Suprapubic skin (tissue), 4 donors: Measurements from ENCODE around the gene DNAH8. TPM values are rescaled to one million over a fixed set of nuclear protein-coding genes. Genes with fewer than 3 reads are reported as not detected.

Source experiments
- DNase-seq, 2 donors: peaks; one replicate each; pipeline ENCODE4 v3.0.0-alpha.2; 2019; ENCODE audit warnings: low spot score in 2 of 2
- H3K27ac ChIP-seq: fragments of 200-600 bp; sonication (generic); one replicate; pipeline ENCODE4 v1.5.1; 2019
- H3K27me3 ChIP-seq: fragments of 200-600 bp; sonication (generic); one replicate; pipeline ENCODE4 v1.5.1; 2019
- H3K36me3 ChIP-seq: fragments of 200-600 bp; sonication (generic); one replicate; pipeline ENCODE4 v1.5.1; 2019
- H3K4me1 ChIP-seq: fragments of 200-600 bp; sonication (generic); one replicate; pipeline ENCODE4 v1.5.1; 2019
- H3K4me3 ChIP-seq: fragments of 200-600 bp; sonication (generic); one replicate; pipeline ENCODE4 v1.5.1; 2019; ENCODE audit warnings: mild to moderate bottlenecking
- H3K9me3 ChIP-seq: fragments of 200-600 bp; sonication (generic); one replicate; pipeline ENCODE4 v1.5.1; 2019
- EP300 ChIP-seq: sonication (generic); formaldehyde crosslinking; IDR thresholded peaks from one replicate; pipeline ENCODE4 v1.6.1; 2017; ENCODE audit warnings: antibody characterized with exemption
- POLR2A ChIP-seq, 2 donors: fragments of 450-650 bp; IDR thresholded peaks; one replicate each; pipeline ENCODE4 v1.6.1; 2017; ENCODE audit warnings: antibody characterized with exemption in 2 of 2, mild to moderate bottlenecking in 2 of 2, moderate library complexity in 2 of 2
- POLR2AphosphoS5 ChIP-seq, 3 donors: sonication (generic); formaldehyde crosslinking; IDR thresholded peaks; one replicate each; pipeline ENCODE4 v1.6.1; 2017; ENCODE audit warnings: antibody characterized with exemption in 3 of 3
- WGBS: methylation state at CpG from one replicate; pipeline ENCODE4 v1.1.5; 2018; 5-methylcytosine and 5-hydroxymethylcytosine counted together
- total RNA-seq, 4 donors: library from RNA; depleted of rRNA; stranded (reverse); fragments of >200 nt; gene quantifications; one replicate each; pipeline ENCODE4 v1.1.0, GENCODE V29; 2016
- TF ChIP-seq, protein P1 (sequence below), 2 donors: fragments of 200-600 bp in 1 of 2; fragments of 450-650 bp in 1 of 2; sonication (generic) in 1 of 2; IDR thresholded peaks; one replicate each; pipeline ENCODE4 v1.5.1; 2016 to 2019; ENCODE audit warnings: antibody characterized with exemption in 2 of 2, mild to moderate bottlenecking in 1 of 2, moderate library complexity in 1 of 2

DNAH8 gene
- total RNA-seq, 4 donors from 2014 or later: 0.04 to 0.23 (median 0.08) TPM; not detected in 1

DNA sequence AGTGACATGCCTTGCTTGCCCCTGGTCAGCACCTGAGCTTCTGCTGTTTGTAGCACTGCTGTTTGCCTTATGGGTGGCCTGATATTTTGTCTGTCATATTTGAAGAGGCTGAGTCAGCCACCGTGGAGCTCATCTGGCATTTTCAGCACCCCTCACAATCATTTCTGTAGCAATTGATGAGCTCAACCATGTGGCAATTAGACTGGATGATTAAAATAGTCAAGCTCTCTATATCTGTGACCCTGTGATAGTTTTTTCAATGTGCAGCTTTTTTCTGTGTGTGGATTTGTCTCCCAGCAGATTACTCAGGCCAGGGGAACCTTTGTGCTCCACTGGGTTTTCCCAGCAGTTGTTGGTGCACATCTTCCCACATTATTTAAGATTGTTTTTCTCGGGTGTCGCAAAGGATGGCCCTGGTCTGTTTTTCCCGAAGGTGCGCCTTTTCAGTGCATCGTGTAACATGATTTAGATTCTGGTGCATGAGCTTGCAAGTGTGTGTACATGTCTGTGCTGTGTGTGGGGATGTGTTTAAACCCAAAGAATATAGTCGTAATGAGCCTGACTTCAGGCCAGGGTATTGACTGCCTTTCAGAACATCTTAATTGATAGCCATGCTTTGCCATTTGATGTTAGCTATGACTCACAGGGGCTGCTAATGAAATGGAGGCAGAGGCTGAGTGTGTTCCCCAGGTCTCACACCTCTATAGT is 301.9 kb downstream of the DNAH8 start:
- H3K9me3 ChIP-seq: no peaks in the 10 kb centered on the region
- no peak for DNase-seq
- no peak overlapping the region for H3K27ac ChIP-seq
- no peaks in the 10 kb centered on the region for H3K4me1 ChIP-seq
- H3K36me3 ChIP-seq: no peaks in the 10 kb centered on the region
- TF ChIP-seq, protein P1, sequence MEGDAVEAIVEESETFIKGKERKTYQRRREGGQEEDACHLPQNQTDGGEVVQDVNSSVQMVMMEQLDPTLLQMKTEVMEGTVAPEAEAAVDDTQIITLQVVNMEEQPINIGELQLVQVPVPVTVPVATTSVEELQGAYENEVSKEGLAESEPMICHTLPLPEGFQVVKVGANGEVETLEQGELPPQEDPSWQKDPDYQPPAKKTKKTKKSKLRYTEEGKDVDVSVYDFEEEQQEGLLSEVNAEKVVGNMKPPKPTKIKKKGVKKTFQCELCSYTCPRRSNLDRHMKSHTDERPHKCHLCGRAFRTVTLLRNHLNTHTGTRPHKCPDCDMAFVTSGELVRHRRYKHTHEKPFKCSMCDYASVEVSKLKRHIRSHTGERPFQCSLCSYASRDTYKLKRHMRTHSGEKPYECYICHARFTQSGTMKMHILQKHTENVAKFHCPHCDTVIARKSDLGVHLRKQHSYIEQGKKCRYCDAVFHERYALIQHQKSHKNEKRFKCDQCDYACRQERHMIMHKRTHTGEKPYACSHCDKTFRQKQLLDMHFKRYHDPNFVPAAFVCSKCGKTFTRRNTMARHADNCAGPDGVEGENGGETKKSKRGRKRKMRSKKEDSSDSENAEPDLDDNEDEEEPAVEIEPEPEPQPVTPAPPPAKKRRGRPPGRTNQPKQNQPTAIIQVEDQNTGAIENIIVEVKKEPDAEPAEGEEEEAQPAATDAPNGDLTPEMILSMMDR (IDR thresholded peaks at IDR 0.05): no peak
- TF ChIP-seq EP300: no peak
- TF ChIP-seq POLR2AphosphoS5 (IDR thresholded peaks at IDR 0.05): no peak
- TF ChIP-seq POLR2A (IDR thresholded peaks at IDR 0.05): no peak
- 87% methylated on average over 7 of the region's 7 CpGs for WGBS
- peaks cover 11% of the 10 kb centered on the region for H3K27me3 ChIP-seq
- H3K4me3 ChIP-seq: no peak overlapping the region

DNA sequence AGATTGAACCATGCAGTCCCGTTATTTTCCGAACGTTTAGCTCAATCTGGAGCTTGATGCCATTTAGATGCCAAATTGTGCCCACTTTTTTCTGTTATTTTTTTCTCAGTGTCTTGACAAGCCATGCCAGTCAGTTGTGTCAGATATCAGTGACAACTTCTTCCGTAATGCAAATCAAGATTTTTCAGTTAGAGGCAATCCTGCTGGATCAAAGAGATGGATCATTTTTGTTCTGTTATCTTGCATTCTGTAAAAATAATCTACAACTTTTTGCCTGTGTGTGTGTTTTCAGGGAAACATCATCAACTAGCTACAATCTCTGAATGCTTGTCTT is 302.4 kb downstream of the DNAH8 start:
- no peaks in the 10 kb centered on the region for H3K4me1 ChIP-seq
- peaks cover 11% of the 10 kb centered on the region for H3K27me3 ChIP-seq
- DNase-seq: no peak
- 72% methylated on average over 4 of the region's 4 CpGs for WGBS
- no peaks in the 10 kb centered on the region for H3K36me3 ChIP-seq
- no peak overlapping the region for H3K27ac ChIP-seq
- no peaks in the 10 kb centered on the region for H3K9me3 ChIP-seq
- no peak overlapping the region for H3K4me3 ChIP-seq
- TF ChIP-seq EP300 (no peak), POLR2A (IDR thresholded peaks at IDR 0.05) (no peak), POLR2AphosphoS5 (IDR thresholded peaks at IDR 0.05) (no peak)
- TF ChIP-seq, protein P1 (IDR thresholded peaks at IDR 0.05): no peak

DNA sequence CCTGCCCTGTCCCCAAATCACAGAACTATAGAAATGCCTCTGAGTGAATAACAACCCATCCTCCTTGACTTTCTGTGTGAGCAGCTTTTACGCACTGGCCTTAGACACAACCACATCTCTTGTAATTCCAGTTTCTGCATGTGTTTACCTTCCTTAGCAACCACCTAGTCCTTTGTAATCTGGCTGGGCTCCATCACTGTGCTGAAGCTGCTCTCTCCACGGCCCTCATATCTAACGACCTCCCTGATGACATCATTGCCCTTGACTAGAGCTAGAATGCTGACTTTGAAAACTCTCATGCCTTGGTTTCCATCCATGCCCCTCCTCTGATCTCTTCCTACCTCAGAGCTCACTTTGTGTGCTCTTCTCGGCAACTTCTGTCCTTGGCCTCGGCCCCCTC is 303.0 kb downstream of the DNAH8 start:
- Histone ChIP-seq H3K36me3 (no peaks in the 10 kb centered on the region), H3K9me3 (no peaks in the 10 kb centered on the region), H3K4me3 (no peak overlapping the region), H3K27ac (no peak overlapping the region), H3K27me3 (peaks cover 11% of the 10 kb centered on the region), H3K4me1 (no peaks in the 10 kb centered on the region)
- TF ChIP-seq EP300: no peak
- DNase-seq: no peak
- WGBS: 60% methylated on average over 5 of the region's 5 CpGs

DNA sequence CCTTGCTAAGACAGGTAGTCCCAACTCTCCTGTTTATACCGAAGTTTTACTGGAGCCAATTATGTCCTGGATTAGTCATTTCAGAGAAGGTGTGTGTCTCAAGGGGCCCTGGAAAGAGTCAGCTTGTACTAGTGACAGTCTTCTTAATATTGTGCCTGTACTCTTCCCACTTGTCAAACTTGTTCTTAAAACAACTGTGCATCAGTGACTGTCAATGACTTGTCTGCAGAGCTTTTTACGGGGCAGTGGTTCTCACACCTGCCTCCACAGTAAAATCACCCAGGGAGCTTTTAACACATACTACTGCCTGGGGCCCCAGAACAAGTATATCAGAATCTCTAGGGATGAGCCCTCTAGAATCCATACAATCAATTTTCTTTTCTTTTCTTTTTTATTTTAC is 305.0 kb downstream of the DNAH8 start:
- no peak overlapping the region for H3K27ac ChIP-seq
- H3K9me3 ChIP-seq: no peaks in the 10 kb centered on the region
- TF ChIP-seq POLR2AphosphoS5 (IDR thresholded peaks at IDR 0.05) (no peak), POLR2A (IDR thresholded peaks at IDR 0.05) (no peak), EP300 (no peak)
- TF ChIP-seq, protein P1 (IDR thresholded peaks at IDR 0.05): no peak
- 43% methylated on average over 2 of the region's 2 CpGs for WGBS
- H3K27me3 ChIP-seq: peaks cover 12% of the 10 kb centered on the region
- H3K4me1 ChIP-seq: no peaks in the 10 kb centered on the region
- H3K36me3 ChIP-seq: no peaks in the 10 kb centered on the region
- DNase-seq: no peak
- H3K4me3 ChIP-seq: no peak overlapping the region

DNA sequence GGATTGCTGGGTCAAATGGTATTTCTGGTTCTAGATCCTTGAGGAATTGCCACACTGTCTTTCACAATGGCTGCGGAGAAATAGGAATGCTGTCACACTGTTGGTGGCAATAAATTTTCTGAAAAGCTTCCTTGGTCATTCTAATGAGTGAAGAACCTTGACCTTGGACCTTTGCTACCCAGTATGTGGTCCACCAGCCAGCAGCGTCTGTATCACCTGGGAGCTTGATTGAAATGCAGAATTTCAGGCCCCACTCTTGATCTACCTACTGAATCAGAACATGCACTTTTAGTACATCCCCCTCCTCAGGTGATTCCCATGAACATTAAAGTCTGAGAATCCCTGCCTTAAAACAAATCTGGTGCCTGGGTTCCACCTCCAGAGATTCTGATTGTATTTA is 305.9 kb downstream of the DNAH8 start:
- TF ChIP-seq, protein P1 (IDR thresholded peaks at IDR 0.05): no peak
- no peak for TF ChIP-seq EP300
- no peak for TF ChIP-seq POLR2AphosphoS5 (IDR thresholded peaks at IDR 0.05)
- TF ChIP-seq POLR2A (IDR thresholded peaks at IDR 0.05): no peak
- Histone ChIP-seq H3K4me1 (no peaks in the 10 kb centered on the region), H3K4me3 (no peak overlapping the region), H3K27me3 (peaks cover 15% of the 10 kb centered on the region), H3K9me3 (no peaks in the 10 kb centered on the region), H3K36me3 (no peaks in the 10 kb centered on the region), H3K27ac (no peak overlapping the region)
- WGBS: 61% methylated on average over 2 of the region's 2 CpGs
- DNase-seq: no peak

DNA sequence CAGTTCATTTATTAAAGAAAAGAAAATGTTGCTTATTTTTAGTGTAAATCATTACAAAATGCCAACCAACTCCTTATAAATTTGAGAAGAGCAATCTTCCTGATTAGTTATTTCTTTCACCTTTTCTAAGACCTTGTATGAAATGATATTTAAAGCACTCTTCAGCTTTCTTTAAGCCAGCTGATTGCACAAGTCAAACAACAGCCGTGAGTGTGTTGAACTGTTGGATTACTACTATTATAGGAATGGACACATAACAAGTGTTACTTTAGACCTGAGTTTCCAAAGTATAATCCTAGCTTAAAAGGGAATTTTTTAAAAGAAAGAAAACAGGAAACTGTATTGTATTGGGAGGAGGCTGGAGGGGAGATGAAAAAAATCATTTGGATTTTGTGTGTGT is 306.7 kb downstream of the DNAH8 start:
- WGBS: 89% methylated on average over 1 of the region's 1 CpG
- Histone ChIP-seq H3K9me3 (no peaks in the 10 kb centered on the region), H3K27ac (no peak overlapping the region)

More for the DNA sequence above, 306.7 kb downstream of the DNAH8 start:
- TF ChIP-seq, protein P1 (IDR thresholded peaks at IDR 0.05): no peak
- TF ChIP-seq EP300 (no peak), POLR2A (IDR thresholded peaks at IDR 0.05) (no peak), POLR2AphosphoS5 (IDR thresholded peaks at IDR 0.05) (no peak)
- DNase-seq: no peak
- Histone ChIP-seq H3K36me3 (no peaks in the 10 kb centered on the region), H3K4me1 (no peaks in the 10 kb centered on the region), H3K4me3 (no peak overlapping the region), H3K27me3 (peaks cover 15% of the 10 kb centered on the region)
